GM23338 (cell line): ENCODE data around the gene PRTFDC1. TPM values are rescaled to one million over a fixed set of nuclear protein-coding genes. Genes with fewer than 3 reads are reported as not detected.

ENCODE experiments used
- ATAC-seq: fragments of 200-7000 bp; cut with Tn5 transposase; 3 replicates; pipeline ENCODE4 v1.9.1; 2020
- DNase-seq: peaks from one replicate; pipeline ENCODE4 v3.0.0-alpha.2; 2015; ENCODE audit warnings: low spot score
- H2AFZ ChIP-seq: fragments of 200-600 bp; sonication (generic); 2 replicates; pipeline ENCODE4 v1.8.0; 2016; ENCODE audit warnings: antibody characterized with exemption, mild to moderate bottlenecking, moderate library complexity
- H3F3A ChIP-seq: fragments of 200-600 bp; sonication (generic); replicated peaks from 2 replicates; pipeline ENCODE4 v1.8.0; 2017; ENCODE audit warnings: antibody characterized with exemption, mixed run types, low read depth
- H3K27ac ChIP-seq: fragments of 200-600 bp; sonication (generic); 2 replicates; pipeline ENCODE4 v1.6.1; 2016; ENCODE audit warnings: low read depth
- H3K27me3 ChIP-seq: fragments of 200-600 bp; sonication (generic); 2 replicates; pipeline ENCODE4 v1.8.0; 2016; ENCODE audit warnings: mild to moderate bottlenecking, mixed run types, moderate library complexity; ENCODE audit not compliant: insufficient read depth
- H3K36me3 ChIP-seq: fragments of 200-600 bp; sonication (generic); 2 replicates; pipeline ENCODE4 v1.8.0; 2016; ENCODE audit warnings: mild to moderate bottlenecking; ENCODE audit not compliant: insufficient read depth
- H3K4me1 ChIP-seq: fragments of 200-600 bp; sonication (generic); 2 replicates; pipeline ENCODE4 v1.8.0; 2016; ENCODE audit warnings: mild to moderate bottlenecking, moderate library complexity; ENCODE audit not compliant: insufficient read depth
- H3K4me2 ChIP-seq: fragments of 200-600 bp; sonication (generic); 2 replicates; pipeline ENCODE4 v1.7.1; 2017; ENCODE audit warnings: mixed run types
- H3K4me3 ChIP-seq: fragments of 200-600 bp; sonication (generic); 2 replicates; pipeline ENCODE4 v1.6.1; 2016; ENCODE audit warnings: mixed run types
- H3K79me2 ChIP-seq: fragments of 200-600 bp; sonication (generic); replicated peaks from 2 replicates; pipeline ENCODE4 v1.8.0; 2017; ENCODE audit warnings: mild to moderate bottlenecking; ENCODE audit not compliant: insufficient read depth
- H3K9me2 ChIP-seq: fragments of 200-600 bp; sonication (generic); 2 replicates; pipeline ENCODE4 v1.8.0; 2017; ENCODE audit not compliant: insufficient read depth
- H4K20me1 ChIP-seq: fragments of 200-600 bp; sonication (generic); replicated peaks from 2 replicates; pipeline ENCODE4 v1.8.0; 2017; ENCODE audit warnings: mild to moderate bottlenecking; ENCODE audit not compliant: insufficient read depth
- H3K27ac Mint-ChIP-seq: 2 replicates; pipeline ENCODE4 v1.8.0; 2020; ENCODE audit warnings: inconsistent platforms, mild to moderate bottlenecking, moderate library complexity, mixed read lengths
- H3K27me3 Mint-ChIP-seq: 3 replicates; pipeline ENCODE4 v1.8.0; 2022; ENCODE audit warnings: low read depth, mild to moderate bottlenecking, moderate library complexity, mixed read lengths, inconsistent platforms; ENCODE audit not compliant: insufficient read depth, poor library complexity
- H3K36me3 Mint-ChIP-seq: 3 replicates; pipeline ENCODE4 v1.8.0; 2021; ENCODE audit warnings: low read depth, mild to moderate bottlenecking, inconsistent platforms, moderate library complexity, mixed read lengths
- H3K4me1 Mint-ChIP-seq: 3 replicates; pipeline ENCODE4 v1.8.0; 2020; ENCODE audit warnings: mild to moderate bottlenecking, inconsistent platforms, mixed read lengths
- H3K4me3 Mint-ChIP-seq: 3 replicates; pipeline ENCODE4 v1.8.0; 2021; ENCODE audit warnings: moderate library complexity, mild to moderate bottlenecking, inconsistent platforms, mixed read lengths
- H3K9me3 Mint-ChIP-seq: 3 replicates; pipeline ENCODE4 v1.8.0; 2020; ENCODE audit warnings: moderate library complexity, mild to moderate bottlenecking, inconsistent platforms, mixed read lengths
- EZH2 ChIP-seq: fragments of 200-600 bp; sonication (generic); IDR thresholded peaks from one replicate; pipeline ENCODE4 v1.8.0; 2017; ENCODE audit warnings: antibody characterized with exemption, mild to moderate bottlenecking, low read depth; ENCODE audit not compliant: unreplicated experiment
- EZH2phosphoT487 ChIP-seq: fragments of 200-600 bp; sonication (generic); IDR thresholded peaks from one replicate; pipeline ENCODE4 v1.8.1; 2018; ENCODE audit warnings: antibody characterized with exemption; ENCODE audit not compliant: unreplicated experiment
- JUNB ChIP-seq: IDR thresholded peaks from one replicate; pipeline ENCODE4 v1.6.1; 2016; ENCODE audit warnings: antibody characterized with exemption; ENCODE audit not compliant: unreplicated experiment
- NANOG ChIP-seq: IDR thresholded peaks from 2 replicates; pipeline ENCODE4 v1.6.1; 2016; ENCODE audit warnings: antibody characterized with exemption, borderline replicate concordance
- ZNF331 ChIP-seq: fragments of 250-450 bp; sonication (Bioruptor Pico); IDR thresholded peaks from 2 replicates; pipeline ENCODE4 v1.5.0; 2020; ENCODE audit warnings: low read depth, mild to moderate bottlenecking, moderate library complexity
- polyA plus RNA-seq: library from polyadenylated mRNA; unstranded; fragments of >200 nt; fragmentation: Nextera tagmentation; extraction: Ambion mirVana; gene quantifications from 2 replicates; pipeline ENCODE4 v1.2.1, GENCODE V29; 2016
- total RNA-seq: library from RNA; depleted of rRNA; stranded (reverse); fragments of >200 nt; shearing (Covaris generic); gene quantifications from 2 replicates; pipeline ENCODE4 v1.2.3, GENCODE V29; 2014
- TF ChIP-seq, protein P1 (sequence below), 2 experiments: fragments of 200-600 bp in 1 of 2; sonication (generic) in 1 of 2; conservative IDR thresholded peaks; 2 replicates each; pipeline versions ENCODE4 v1.5.1 to v1.6.1; 2016 to 2017; ENCODE audit warnings: antibody characterized with exemption in 2 of 2, low read depth in 2 of 2, mild to moderate bottlenecking in 2 of 2, moderate library complexity in 1 of 2
- TF ChIP-seq, protein P2 (sequence below): fragments of 250-450 bp; sonication (Bioruptor Pico); IDR thresholded peaks from 2 replicates; pipeline ENCODE4 v1.5.0; 2020; ENCODE audit warnings: mild to moderate bottlenecking, moderate library complexity
- TF ChIP-seq, protein P3 (sequence below): IDR thresholded peaks from one replicate; pipeline ENCODE4 v1.6.1; 2018; ENCODE audit warnings: antibody characterized with exemption; ENCODE audit not compliant: unreplicated experiment
- TF ChIP-seq, protein P4 (sequence below): IDR thresholded peaks from 2 replicates; pipeline ENCODE4 v1.6.1; 2016; ENCODE audit warnings: antibody characterized with exemption

The PRTFDC1 gene
- total and polyA plus RNA-seq, 2 experiments from 2014 or later: 7.9 to 9.1 TPM

- Histone ChIP-seq H3K4me2 (no peak overlapping the region), H3K4me1 (no peaks in the 10 kb centered on the region), H3F3A (no peaks in the 10 kb centered on the region), H3K9me2 (no peaks in the 10 kb centered on the region), H3K79me2 (no peaks in the 10 kb centered on the region), H3K4me3 (no peak overlapping the region), H3K27ac (no peak overlapping the region), H4K20me1 (no peaks in the 10 kb centered on the region), H3K36me3 (no peaks in the 10 kb centered on the region), H3K27me3 (no peaks in the 10 kb centered on the region), H2AFZ (no peak overlapping the region)
- Mint-ChIP-seq H3K9me3 (no peaks in the 10 kb centered on the region; the same call in 2 of the 3 replicates), H3K27ac (no peak overlapping the region), H3K4me3 (no peak overlapping the region), H3K27me3 (no peaks in the 10 kb centered on the region), H3K36me3 (no peaks in the 10 kb centered on the region), H3K4me1 (peaks cover 2% of the 10 kb centered on the region; the same call in 2 of the 3 replicates)
- DNase-seq: no peak
- no peak for ATAC-seq
- no peak for TF ChIP-seq EZH2
- TF ChIP-seq, protein P1, sequence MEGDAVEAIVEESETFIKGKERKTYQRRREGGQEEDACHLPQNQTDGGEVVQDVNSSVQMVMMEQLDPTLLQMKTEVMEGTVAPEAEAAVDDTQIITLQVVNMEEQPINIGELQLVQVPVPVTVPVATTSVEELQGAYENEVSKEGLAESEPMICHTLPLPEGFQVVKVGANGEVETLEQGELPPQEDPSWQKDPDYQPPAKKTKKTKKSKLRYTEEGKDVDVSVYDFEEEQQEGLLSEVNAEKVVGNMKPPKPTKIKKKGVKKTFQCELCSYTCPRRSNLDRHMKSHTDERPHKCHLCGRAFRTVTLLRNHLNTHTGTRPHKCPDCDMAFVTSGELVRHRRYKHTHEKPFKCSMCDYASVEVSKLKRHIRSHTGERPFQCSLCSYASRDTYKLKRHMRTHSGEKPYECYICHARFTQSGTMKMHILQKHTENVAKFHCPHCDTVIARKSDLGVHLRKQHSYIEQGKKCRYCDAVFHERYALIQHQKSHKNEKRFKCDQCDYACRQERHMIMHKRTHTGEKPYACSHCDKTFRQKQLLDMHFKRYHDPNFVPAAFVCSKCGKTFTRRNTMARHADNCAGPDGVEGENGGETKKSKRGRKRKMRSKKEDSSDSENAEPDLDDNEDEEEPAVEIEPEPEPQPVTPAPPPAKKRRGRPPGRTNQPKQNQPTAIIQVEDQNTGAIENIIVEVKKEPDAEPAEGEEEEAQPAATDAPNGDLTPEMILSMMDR (conservative IDR thresholded peaks at IDR 0.05; ENCODE audit: low read depth in 2 of 2): no peak
- TF ChIP-seq, protein P2, sequence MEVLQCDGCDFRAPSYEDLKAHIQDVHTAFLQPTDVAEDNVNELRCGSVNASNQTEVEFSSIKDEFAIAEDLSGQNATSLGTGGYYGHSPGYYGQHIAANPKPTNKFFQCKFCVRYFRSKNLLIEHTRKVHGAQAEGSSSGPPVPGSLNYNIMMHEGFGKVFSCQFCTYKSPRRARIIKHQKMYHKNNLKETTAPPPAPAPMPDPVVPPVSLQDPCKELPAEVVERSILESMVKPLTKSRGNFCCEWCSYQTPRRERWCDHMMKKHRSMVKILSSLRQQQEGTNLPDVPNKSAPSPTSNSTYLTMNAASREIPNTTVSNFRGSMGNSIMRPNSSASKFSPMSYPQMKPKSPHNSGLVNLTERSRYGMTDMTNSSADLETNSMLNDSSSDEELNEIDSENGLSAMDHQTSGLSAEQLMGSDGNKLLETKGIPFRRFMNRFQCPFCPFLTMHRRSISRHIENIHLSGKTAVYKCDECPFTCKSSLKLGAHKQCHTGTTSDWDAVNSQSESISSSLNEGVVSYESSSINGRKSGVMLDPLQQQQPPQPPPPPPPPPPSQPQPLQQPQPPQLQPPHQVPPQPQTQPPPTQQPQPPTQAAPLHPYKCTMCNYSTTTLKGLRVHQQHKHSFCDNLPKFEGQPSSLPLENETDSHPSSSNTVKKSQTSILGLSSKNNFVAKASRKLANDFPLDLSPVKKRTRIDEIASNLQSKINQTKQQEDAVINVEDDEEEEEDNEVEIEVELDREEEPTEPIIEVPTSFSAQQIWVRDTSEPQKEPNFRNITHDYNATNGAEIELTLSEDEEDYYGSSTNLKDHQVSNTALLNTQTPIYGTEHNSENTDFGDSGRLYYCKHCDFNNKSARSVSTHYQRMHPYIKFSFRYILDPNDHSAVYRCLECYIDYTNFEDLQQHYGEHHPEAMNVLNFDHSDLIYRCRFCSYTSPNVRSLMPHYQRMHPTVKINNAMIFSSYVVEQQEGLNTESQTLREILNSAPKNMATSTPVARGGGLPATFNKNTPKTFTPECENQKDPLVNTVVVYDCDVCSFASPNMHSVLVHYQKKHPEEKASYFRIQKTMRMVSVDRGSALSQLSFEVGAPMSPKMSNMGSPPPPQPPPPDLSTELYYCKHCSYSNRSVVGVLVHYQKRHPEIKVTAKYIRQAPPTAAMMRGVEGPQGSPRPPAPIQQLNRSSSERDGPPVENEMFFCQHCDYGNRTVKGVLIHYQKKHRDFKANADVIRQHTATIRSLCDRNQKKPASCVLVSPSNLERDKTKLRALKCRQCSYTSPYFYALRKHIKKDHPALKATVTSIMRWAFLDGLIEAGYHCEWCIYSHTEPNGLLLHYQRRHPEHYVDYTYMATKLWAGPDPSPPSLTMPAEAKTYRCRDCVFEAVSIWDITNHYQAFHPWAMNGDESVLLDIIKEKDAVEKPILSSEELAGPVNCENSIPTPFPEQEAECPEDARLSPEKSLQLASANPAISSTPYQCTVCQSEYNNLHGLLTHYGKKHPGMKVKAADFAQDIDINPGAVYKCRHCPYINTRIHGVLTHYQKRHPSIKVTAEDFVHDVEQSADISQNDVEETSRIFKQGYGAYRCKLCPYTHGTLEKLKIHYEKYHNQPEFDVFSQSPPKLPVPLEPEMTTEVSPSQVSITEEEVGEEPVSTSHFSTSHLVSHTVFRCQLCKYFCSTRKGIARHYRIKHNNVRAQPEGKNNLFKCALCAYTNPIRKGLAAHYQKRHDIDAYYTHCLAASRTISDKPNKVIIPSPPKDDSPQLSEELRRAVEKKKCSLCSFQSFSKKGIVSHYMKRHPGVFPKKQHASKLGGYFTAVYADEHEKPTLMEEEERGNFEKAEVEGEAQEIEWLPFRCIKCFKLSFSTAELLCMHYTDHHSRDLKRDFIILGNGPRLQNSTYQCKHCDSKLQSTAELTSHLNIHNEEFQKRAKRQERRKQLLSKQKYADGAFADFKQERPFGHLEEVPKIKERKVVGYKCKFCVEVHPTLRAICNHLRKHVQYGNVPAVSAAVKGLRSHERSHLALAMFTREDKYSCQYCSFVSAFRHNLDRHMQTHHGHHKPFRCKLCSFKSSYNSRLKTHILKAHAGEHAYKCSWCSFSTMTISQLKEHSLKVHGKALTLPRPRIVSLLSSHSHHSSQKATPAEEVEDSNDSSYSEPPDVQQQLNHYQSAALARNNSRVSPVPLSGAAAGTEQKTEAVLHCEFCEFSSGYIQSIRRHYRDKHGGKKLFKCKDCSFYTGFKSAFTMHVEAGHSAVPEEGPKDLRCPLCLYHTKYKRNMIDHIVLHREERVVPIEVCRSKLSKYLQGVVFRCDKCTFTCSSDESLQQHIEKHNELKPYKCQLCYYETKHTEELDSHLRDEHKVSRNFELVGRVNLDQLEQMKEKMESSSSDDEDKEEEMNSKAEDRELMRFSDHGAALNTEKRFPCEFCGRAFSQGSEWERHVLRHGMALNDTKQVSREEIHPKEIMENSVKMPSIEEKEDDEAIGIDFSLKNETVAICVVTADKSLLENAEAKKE: no peak
- TF ChIP-seq EZH2phosphoT487: no peak
- TF ChIP-seq ZNF331: no peak
- TF ChIP-seq, protein P3, sequence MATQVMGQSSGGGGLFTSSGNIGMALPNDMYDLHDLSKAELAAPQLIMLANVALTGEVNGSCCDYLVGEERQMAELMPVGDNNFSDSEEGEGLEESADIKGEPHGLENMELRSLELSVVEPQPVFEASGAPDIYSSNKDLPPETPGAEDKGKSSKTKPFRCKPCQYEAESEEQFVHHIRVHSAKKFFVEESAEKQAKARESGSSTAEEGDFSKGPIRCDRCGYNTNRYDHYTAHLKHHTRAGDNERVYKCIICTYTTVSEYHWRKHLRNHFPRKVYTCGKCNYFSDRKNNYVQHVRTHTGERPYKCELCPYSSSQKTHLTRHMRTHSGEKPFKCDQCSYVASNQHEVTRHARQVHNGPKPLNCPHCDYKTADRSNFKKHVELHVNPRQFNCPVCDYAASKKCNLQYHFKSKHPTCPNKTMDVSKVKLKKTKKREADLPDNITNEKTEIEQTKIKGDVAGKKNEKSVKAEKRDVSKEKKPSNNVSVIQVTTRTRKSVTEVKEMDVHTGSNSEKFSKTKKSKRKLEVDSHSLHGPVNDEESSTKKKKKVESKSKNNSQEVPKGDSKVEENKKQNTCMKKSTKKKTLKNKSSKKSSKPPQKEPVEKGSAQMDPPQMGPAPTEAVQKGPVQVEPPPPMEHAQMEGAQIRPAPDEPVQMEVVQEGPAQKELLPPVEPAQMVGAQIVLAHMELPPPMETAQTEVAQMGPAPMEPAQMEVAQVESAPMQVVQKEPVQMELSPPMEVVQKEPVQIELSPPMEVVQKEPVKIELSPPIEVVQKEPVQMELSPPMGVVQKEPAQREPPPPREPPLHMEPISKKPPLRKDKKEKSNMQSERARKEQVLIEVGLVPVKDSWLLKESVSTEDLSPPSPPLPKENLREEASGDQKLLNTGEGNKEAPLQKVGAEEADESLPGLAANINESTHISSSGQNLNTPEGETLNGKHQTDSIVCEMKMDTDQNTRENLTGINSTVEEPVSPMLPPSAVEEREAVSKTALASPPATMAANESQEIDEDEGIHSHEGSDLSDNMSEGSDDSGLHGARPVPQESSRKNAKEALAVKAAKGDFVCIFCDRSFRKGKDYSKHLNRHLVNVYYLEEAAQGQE: no peak
- TF ChIP-seq, protein P4, sequence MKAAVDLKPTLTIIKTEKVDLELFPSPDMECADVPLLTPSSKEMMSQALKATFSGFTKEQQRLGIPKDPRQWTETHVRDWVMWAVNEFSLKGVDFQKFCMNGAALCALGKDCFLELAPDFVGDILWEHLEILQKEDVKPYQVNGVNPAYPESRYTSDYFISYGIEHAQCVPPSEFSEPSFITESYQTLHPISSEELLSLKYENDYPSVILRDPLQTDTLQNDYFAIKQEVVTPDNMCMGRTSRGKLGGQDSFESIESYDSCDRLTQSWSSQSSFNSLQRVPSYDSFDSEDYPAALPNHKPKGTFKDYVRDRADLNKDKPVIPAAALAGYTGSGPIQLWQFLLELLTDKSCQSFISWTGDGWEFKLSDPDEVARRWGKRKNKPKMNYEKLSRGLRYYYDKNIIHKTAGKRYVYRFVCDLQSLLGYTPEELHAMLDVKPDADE: no peak
- TF ChIP-seq NANOG: no peak
- TF ChIP-seq JUNB: no peak
Observed at GRCh38 chr10:24816868-24817396, 135.5 kb downstream of the PRTFDC1 start.
